Left renal pelvis (tissue), 4 donors: ENCODE results near the gene ELMO1. TPM values are rescaled to one million over a fixed set of nuclear protein-coding genes. Genes with fewer than 3 reads are reported as not detected.
"Not testable (repeated sequence)": the region's sequence is repeated elsewhere in the genome, so short reads cannot be mapped to it uniquely, and the experiment has no call there.

Source experiments
- DNase-seq, 4 donors: peaks; one replicate each; pipeline ENCODE4 v3.0.0-alpha.2; 2013; ENCODE audit warnings: low read depth in 4 of 4, low spot score in 3 of 4
- polyA plus RNA-seq, 4 donors: library from polyadenylated mRNA; unstranded; fragments of 120-200 nt; gene quantifications; one replicate each; pipeline ENCODE4 v1.2.1, GENCODE V29; 2013; ENCODE audit not compliant: insufficient read length in 4 of 4

The ELMO1 gene
- polyA plus RNA-seq, 4 donors, result 10.5 to 15.0 (median 10.6) TPM

GRCh38 chr7:37151741-37152413, 296.8 kb downstream of the ELMO1 start:
- no peak for DNase-seq

- DNase-seq, result no peak
Observed at GRCh38 chr7:37150856-37151255, 297.8 kb downstream of the ELMO1 start.

GRCh38 chr7:37150180-37150579, 298.5 kb downstream of the ELMO1 start:
- no peak for DNase-seq

- no peak for DNase-seq
Observed at GRCh38 chr7:37149773-37150124, 298.9 kb downstream of the ELMO1 start.

- no peak for DNase-seq
Observed at GRCh38 chr7:37149051-37149772, 299.5 kb downstream of the ELMO1 start.

- no peak for DNase-seq
Observed at GRCh38 chr7:37145682-37146081, 303.0 kb downstream of the ELMO1 start.

GRCh38 chr7:37144423-37144822, 304.2 kb downstream of the ELMO1 start:
- no peak for DNase-seq

GRCh38 chr7:37142958-37143357, 305.7 kb downstream of the ELMO1 start:
- DNase-seq, result no peak

- DNase-seq, result no peak
Observed at GRCh38 chr7:37141742-37142141, 306.9 kb downstream of the ELMO1 start.

- DNase-seq, result not testable (repeated sequence)
Observed at GRCh38 chr7:37133902-37134301, 314.8 kb downstream of the ELMO1 start.

GRCh38 chr7:37131855-37132254, 316.8 kb downstream of the ELMO1 start:
- no peak for DNase-seq

- DNase-seq, result no peak
Observed at GRCh38 chr7:37129035-37129425, 319.6 kb downstream of the ELMO1 start.

GRCh38 chr7:37128327-37129034, 320.2 kb downstream of the ELMO1 start:
- DNase-seq, result no peak

- DNase-seq, result no peak
Observed at GRCh38 chr7:37119296-37119860, 329.3 kb downstream of the ELMO1 start.

- DNase-seq, result no peak
Observed at GRCh38 chr7:37118004-37118403, 330.7 kb downstream of the ELMO1 start.

- DNase-seq, result no peak
Observed at GRCh38 chr7:37117292-37117691, 331.4 kb downstream of the ELMO1 start.

GRCh38 chr7:37116093-37116701, 332.5 kb downstream of the ELMO1 start:
- DNase-seq, result no peak

- DNase-seq, result no peak
Observed at GRCh38 chr7:37113661-37114355, 334.9 kb downstream of the ELMO1 start.

- no peak for DNase-seq
Observed at GRCh38 chr7:37112876-37113275, 335.8 kb downstream of the ELMO1 start.

GRCh38 chr7:37112218-37112617, 336.4 kb downstream of the ELMO1 start:
- DNase-seq, result no peak
